HG03103 (cell line): ENCODE results near the gene DKK3.

Source experiments
- ATAC-seq: cut with Tn5 transposase; IDR thresholded peaks from one replicate; pipeline ENCODE4 v1.9.1; 2021; ENCODE audit warnings: low read depth; ENCODE audit not compliant: unreplicated experiment

Gene DKK3

GRCh38 chr11:11971906-11972547 is 36.4 kb downstream of the DKK3 start:
- no peak for ATAC-seq

DNA sequence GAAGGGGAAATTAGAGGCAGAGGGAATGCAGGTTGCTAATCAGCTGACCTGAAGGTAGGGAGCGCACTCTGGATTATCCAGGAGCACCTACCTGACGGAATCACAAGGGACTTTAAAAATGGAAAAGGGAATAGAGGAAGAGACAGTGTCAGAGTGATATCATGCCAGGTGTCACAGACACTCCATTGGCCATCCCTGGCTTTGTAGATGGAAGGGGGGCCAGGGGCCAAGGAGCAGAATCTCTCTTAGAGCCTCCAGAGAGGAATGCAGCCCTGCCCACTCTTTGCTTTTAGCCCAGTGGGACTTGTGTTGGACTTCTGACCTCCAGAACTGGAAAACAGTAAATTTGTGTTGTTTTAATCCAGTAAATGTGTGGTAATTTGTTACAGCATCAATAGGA is 37.9 kb downstream of the DKK3 start:
- no peak for ATAC-seq

- no peak for ATAC-seq
Measured at GRCh38 chr11:11969380-11970215, 38.8 kb downstream of the DKK3 start.

DNA sequence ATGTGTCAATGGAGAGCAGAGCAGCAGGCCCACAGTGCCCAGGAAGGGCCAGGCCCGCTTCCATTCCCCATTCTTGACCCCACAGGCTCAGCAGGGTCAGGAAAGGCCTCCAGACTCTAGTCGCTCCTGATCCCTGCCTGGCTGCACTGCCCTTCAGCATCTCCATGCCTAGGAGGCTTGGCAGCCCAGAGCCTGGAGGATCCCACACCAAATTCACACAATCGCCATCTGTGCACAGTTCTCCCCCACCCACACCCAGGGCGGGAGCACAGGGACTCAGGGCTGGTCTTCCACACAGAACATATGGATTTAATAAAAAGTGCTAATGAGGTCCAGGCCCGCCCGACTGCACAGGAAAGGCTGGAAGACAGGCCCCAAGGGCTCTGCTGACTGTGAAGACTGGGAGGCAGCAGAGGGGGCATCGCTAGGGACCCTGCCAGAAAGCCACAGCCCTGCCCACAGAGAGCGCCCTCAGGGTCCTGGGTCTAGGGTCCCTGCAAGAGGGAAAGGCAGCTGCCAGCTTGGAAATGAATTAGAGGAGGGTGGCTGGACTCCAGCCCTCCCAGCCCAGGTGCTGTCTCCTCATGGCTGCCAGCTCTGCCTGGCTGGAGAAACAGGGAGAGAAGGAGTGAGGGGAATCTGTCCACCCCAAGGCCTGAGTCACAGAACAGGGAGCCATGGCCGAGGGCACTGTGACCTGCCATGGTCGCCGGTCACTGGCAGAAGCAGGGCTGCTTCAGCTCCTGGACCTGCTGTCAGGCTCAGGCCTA is 39.7 kb downstream of the DKK3 start:
- ATAC-seq, result no peak

DNA sequence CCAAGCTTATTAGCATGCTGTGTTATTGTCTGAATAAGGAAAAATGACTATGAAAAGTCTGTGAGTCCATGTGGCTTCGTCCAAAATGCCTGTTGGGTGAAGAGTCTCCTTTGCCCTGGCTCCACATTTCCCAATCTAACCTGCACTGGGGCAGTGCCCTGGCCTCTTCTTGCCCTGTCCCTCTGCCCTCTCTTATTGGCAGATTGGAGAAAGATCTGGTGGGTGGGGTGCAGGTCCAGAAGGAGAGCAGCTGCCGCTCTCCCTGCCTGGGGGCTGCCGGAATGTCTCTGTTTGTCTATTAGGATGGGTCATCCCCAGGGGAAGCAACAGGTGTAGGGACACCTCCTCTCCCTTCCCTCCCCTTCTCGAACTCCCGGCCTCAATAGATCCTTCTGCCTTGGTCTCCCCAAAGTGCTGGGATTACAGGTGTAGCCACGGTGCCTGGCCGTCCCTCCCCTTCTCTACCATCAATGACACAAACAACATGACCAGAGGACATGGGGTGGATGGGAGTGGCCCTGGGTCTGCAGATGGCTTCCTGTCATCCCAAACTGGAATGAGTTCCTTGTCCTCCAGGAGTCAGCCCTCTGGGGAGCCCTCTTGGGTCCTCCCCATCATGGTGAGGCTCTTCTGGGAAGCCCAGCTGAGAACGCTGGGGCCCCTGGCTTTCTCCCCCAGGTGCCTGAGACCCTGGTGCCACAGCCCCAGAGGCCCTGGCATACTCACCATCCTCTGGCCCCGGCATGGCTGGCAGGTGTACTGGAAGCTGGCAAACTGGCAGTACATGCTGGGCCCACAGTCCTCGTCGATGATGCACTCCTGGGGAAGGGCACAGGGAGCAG is 40.5 kb downstream of the DKK3 start:
- ATAC-seq, result no peak

DNA sequence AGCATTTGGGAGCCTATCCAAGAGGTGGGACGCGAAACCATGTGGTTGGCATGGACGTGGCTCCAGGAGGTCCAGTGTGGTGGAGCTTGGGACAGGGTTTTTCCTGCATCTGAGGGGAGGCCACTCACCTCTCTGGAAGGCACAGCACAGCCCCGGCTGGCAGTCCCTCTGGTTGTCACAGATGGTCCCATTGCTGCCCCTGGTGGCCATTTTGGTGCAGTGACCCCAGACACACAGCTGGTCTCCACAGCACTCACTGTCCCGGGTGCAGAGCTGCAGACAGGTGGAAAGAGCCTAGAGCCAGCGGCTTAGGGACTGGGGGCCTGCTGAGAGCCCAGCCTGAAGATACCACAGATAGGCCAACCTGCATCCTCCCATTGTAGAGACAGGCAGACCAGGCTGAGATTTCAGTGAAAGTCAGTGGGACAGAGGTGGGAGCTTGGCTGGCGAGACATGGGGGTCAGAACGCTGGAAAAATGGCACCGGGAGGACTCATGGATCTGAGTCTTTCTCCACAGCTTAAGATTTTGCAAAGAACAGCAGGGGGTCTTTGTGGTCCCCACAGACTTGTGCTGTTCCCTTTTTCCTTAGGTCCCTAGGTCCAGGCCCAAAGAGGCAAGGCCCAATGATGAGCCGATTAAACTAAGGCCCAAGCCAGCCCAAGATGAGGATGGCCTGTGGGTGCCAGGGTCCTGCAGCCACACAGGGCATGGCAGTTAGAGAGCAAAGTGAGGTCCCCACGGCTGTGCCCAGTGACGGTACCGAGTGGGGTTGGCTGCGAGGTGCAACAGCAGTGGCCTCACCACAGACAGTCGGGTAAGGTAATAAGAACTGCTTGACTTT is 41.4 kb downstream of the DKK3 start:
- peak; percentile 94 for ATAC-seq

- ATAC-seq, result no peak
Measured at GRCh38 chr11:11966354-11966741, 42.1 kb downstream of the DKK3 start.

DNA sequence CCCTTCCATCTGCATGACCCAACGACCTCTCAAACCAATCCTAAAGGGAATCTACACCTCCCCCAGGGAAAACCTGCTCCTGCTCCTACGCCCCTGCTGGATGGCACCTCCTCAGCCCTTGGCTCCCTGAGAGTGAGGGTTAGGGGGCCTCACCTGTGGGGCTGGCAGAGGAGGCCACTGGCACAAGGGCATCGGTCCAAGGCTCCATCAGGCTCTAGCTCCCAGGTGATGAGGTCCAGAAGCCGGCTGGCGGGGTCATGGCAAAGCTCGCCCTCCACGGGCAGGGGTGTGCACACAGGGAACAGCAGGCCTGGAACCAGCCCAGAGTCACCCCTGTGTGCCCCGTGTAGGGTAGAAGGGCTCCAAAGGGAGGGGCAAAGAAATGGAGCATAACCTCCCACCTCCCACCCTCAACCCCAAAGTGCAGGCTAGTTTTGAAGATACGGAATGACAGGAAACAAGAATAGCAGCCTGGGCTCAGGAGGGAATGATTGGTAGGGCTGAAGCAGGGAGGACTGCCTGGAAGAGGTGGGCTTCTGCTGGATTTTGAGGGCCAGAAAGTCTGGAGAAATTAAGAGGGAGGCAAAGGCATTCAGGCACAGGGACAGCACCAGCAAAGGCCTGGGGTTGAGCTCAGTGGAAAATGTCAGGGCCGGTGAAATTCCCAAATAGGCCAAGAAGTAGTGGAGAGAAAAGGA is 42.6 kb downstream of the DKK3 start:
- ATAC-seq, result no peak

DNA sequence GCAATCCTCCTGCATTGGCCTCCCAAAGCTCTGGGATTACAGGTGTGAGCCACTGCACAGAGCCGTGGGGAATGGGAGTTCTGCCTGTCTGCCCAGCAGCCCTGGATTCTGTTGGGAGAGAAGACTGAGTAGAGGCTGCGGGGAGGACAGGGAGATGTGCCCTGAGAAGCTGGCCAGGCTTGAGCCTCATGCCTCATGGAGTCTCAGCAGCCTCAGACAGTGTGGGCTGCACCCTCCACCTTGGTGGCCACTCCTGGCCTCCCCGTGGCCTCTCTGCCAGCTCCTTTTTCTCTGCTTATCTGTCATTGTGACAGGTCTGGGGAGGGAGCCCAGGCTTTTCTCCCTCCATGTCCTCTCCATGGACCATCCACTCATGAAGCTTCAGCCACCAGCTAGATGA is 43.2 kb downstream of the DKK3 start:
- ATAC-seq, result no peak

DNA sequence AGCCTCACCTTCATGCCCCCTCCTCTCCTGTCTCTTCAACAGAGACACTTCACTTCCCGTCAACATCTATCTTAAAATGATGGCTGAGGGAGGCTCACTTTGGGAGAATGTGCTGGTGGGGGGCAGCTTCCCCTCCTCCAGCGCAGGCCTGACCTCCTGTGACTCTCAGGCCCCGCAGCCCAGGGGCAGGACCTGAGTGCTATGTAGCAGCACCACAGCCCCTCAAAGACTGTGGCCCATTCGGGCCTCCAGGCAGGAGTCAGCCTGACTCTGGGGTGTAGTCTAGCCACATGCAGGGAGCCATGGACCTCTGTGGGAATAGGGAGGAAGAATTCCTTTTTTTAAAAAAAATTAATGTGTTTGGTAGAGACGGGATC is 43.7 kb downstream of the DKK3 start:
- no peak for ATAC-seq

DNA sequence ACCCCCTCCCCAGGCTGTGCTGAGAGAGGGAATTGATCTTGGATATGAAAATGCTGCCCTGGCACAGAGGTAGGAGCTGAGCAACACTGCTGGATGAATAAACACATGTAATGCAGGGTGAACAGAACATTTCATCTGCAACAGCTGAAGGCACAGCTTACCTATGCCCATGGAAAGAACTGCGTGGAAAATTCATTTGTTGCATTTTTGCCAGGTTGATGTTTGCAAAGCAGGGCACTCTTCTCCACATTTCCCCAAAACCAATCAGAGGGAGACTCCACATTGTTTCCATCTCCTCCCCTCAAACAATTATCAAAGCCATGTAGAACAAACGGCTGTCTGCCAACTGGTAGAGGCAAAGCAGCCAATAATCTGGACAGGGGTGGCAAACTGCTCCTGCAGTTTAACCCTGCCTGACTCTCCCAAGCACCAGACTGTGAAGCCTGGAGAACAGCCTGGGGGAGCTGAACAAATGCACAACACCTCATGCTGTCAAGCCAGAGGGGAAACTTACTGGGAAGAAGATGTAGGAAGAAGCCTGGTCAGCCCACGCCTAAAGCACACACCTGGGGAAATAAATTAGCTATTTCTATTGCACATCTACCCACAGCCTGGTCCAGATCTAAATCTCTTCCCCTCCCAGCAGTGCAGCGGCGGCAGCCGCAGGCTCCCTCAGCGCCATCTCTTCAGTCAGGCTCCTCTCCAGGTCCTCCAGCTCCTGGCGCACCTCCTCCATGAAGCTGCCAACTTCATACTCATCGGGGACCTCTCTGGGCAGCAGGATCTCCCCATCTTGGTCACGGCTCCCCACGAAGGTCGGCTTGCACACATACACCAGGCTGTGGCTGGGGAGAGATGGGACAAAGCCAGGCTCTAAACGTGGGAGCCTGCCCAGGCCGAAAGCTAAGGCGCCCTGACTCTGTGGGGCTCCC is 44.3 kb downstream of the DKK3 start:
- no peak for ATAC-seq

DNA sequence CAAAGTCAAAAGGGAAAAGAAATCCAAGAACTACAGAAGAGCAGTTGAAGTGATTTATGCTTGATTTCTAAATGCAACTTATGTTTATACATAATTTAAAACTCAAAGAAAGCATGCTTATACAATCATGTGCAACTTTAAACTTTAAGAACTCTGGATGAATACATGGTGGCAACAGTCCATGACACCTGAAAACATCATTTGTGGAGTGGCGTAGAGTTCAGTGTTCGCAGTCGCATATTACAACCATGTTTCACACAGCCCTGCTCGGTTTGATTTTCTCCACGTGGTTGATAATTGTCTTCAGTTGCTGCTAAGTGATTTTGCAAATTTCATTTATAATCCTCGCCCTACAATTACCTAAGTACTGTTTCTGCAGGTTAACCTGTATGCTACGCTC is 45.4 kb downstream of the DKK3 start:
- no peak for ATAC-seq

GRCh38 chr11:11961399-11962028 is 46.9 kb downstream of the DKK3 start:
- ATAC-seq, result no peak

DNA sequence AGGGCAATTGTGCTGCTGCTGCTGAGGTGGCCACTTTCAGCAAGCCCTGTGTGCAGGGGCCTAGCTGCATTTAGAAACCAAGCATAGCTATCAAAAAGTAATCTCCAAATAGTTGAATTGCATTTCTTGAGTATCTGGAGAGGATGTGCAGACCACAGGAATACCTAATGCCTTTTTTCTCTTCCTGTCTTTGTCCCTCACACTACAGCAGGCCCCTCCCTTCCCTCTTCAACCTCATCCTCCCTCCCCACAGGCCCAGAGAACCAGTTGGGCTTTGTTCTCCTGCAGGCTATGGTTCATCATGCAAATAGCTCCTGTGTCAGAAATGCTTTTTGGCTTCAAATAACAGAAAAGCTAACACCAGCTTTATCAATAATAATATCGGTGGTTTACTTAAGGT is 47.7 kb downstream of the DKK3 start:
- ATAC-seq, result no peak

DNA sequence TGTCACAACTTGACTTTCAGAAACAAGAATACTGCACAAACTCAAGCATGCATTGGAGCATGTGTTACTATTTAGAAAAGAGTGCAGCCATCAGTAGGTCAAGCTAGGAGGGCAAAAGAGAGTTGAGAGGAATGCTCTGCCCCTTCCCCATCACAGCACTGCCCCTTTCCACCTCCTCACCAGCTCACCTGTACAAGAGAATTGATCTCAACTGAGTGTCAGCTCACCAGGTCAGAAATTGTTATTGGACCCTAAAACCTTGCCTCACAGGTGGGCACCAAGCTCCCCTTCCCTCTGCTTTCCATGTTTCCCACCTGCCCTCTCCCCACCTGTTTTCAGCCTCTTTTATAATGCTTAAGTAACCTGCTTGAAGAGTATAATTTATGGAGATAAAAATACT is 48.8 kb downstream of the DKK3 start:
- ATAC-seq, result no peak

DNA sequence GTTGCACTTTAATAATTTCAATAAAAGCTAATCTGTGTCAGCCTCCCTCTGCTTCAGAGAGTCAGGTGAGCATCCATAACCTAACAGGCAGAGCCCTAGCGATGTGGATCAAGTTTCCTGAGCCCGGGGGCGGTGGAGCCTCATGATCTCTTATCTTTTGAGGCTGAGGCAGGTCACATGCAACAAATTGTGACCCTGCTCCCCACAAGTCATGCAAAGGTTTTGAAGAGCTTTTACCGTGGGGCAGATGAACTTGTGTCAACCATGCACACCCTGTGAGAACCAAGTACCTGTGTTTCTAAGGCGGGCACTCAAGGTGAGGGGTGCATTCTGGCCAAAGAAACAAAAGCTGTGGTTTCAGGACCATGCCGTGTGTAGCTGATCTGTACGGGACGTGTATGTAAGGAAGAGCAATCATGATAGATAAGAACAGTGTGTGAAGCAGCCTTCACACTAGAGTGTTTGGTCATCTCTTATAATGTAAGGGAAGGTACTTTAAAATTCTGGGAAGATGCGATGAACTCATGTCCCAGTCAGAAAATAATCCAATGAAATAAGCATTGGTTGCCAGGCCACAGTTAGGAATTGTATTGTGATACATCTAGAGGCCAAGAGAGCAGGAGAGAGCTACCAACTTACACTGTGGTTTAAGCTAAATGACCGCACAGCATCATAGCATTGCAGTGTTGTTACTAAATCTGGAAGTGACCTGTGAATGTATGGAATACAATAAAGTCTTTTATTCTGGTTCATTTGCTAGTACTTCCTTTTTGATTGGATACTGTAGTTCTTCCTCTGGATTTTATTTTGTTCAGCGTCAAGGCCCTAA is 49.8 kb downstream of the DKK3 start:
- ATAC-seq, result no peak

- ATAC-seq, result no peak
Measured at GRCh38 chr11:11956006-11956405, 52.4 kb downstream of the DKK3 start.
